Measurements from ENCODE around the gene DCUN1D4.

Gene DCUN1D4

DNA sequence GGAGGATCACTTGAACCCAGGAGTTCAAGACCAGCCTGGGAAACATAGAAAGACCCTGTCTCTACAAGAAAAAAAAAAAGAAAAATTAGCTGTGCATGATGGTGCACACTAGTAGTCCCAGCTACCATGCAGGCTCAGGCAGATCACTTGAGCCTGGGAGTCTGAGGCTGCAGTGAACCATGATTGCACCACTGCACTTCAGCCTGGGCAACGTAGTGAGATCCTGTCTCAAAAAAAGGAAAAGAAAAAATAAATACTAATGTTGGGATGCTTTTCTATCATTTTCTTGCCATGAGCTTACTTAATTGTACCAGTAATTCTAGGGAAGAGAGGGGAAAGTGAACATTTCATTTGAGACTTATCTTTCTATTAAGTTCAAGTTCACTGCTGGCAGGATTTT is 19.8 kb downstream of the DCUN1D4 start:
- H3K9me2 ChIP-seq (replicated peaks; ENCODE audit: control insufficient read depth, low read length), result no peaks in the 10 kb centered on the region
- H3F3A ChIP-seq (ENCODE audit: control insufficient read depth, insufficient read depth), result no peaks in the 10 kb centered on the region
- H3K4me1 ChIP-seq (ENCODE audit: control insufficient read depth, low read length), result no peaks in the 10 kb centered on the region
- H3K4me3 ChIP-seq (ENCODE audit: low read length), result no peak overlapping the region
- H3K36me3 ChIP-seq (ENCODE audit: control insufficient read depth, low read length), result peaks cover 43% of the 10 kb centered on the region
- H3K9me3 ChIP-seq (ENCODE audit: control insufficient read depth, insufficient read depth, low read length), result no peaks in the 10 kb centered on the region
- no peaks in the 10 kb centered on the region for H4K20me1 ChIP-seq (ENCODE audit: control insufficient read depth, insufficient read depth, low read depth, low read length)
- H3K4me2 ChIP-seq (ENCODE audit: low read length), result no peak overlapping the region
- H3K27me3 ChIP-seq (ENCODE audit: control insufficient read depth, low read length), result no peaks in the 10 kb centered on the region
- no peak for TF ChIP-seq EZH2phosphoT487 (IDR thresholded peaks at IDR 0.05; ENCODE audit: borderline replicate concordance, low read length)
- TF ChIP-seq, protein P1, sequence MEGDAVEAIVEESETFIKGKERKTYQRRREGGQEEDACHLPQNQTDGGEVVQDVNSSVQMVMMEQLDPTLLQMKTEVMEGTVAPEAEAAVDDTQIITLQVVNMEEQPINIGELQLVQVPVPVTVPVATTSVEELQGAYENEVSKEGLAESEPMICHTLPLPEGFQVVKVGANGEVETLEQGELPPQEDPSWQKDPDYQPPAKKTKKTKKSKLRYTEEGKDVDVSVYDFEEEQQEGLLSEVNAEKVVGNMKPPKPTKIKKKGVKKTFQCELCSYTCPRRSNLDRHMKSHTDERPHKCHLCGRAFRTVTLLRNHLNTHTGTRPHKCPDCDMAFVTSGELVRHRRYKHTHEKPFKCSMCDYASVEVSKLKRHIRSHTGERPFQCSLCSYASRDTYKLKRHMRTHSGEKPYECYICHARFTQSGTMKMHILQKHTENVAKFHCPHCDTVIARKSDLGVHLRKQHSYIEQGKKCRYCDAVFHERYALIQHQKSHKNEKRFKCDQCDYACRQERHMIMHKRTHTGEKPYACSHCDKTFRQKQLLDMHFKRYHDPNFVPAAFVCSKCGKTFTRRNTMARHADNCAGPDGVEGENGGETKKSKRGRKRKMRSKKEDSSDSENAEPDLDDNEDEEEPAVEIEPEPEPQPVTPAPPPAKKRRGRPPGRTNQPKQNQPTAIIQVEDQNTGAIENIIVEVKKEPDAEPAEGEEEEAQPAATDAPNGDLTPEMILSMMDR (IDR thresholded peaks at IDR 0.05; ENCODE audit: low read depth, low read length, poor library complexity, severe bottlenecking), result no peak
- no peak overlapping the region for H3K27ac ChIP-seq (ENCODE audit: low read depth, low read length)
- H3K79me2 ChIP-seq (ENCODE audit: control insufficient read depth, low read length), result peaks cover 38% of the 10 kb centered on the region

- Histone ChIP-seq H3K27ac (ENCODE audit: low read depth, low read length) (no peak overlapping the region), H3K4me3 (ENCODE audit: low read length) (no peak overlapping the region), H3K79me2 (ENCODE audit: control insufficient read depth, low read length) (peaks cover 10% of the 10 kb centered on the region), H4K20me1 (ENCODE audit: control insufficient read depth, insufficient read depth, low read depth, low read length) (no peaks in the 10 kb centered on the region), H3K4me2 (ENCODE audit: low read length) (no peak overlapping the region), H3F3A (ENCODE audit: control insufficient read depth, insufficient read depth) (peaks cover 4% of the 10 kb centered on the region; the same call in 1 of the 2 replicates), H3K9me2 (replicated peaks; ENCODE audit: control insufficient read depth, low read length) (no peaks in the 10 kb centered on the region), H3K9me3 (ENCODE audit: control insufficient read depth, insufficient read depth, low read length) (no peaks in the 10 kb centered on the region), H3K4me1 (ENCODE audit: control insufficient read depth, low read length) (no peaks in the 10 kb centered on the region), H3K36me3 (ENCODE audit: control insufficient read depth, low read length) (peaks cover 41% of the 10 kb centered on the region), H3K27me3 (ENCODE audit: control insufficient read depth, low read length) (no peaks in the 10 kb centered on the region)
- TF ChIP-seq, protein P1 (IDR thresholded peaks at IDR 0.05; ENCODE audit: low read depth, low read length, poor library complexity, severe bottlenecking), result no peak
- TF ChIP-seq EZH2phosphoT487 (IDR thresholded peaks at IDR 0.05; ENCODE audit: borderline replicate concordance, low read length), result no peak
Observed at GRCh38 chr4:51865717-51866116, 22.8 kb downstream of the DCUN1D4 start.

GRCh38 chr4:51866835-51867234 is 23.9 kb downstream of the DCUN1D4 start:
- TF ChIP-seq, protein P1 (IDR thresholded peaks at IDR 0.05; ENCODE audit: low read depth, low read length, poor library complexity, severe bottlenecking), result no peak
- no peak for TF ChIP-seq EZH2phosphoT487 (IDR thresholded peaks at IDR 0.05; ENCODE audit: borderline replicate concordance, low read length)
- Histone ChIP-seq H3F3A (ENCODE audit: control insufficient read depth, insufficient read depth) (peaks cover 4% of the 10 kb centered on the region; the same call in 1 of the 2 replicates), H3K4me3 (ENCODE audit: low read length) (no peak overlapping the region), H3K79me2 (ENCODE audit: control insufficient read depth, low read length) (peaks cover 4% of the 10 kb centered on the region), H3K36me3 (ENCODE audit: control insufficient read depth, low read length) (peaks cover 47% of the 10 kb centered on the region), H3K27ac (ENCODE audit: low read depth, low read length) (no peak overlapping the region), H3K27me3 (ENCODE audit: control insufficient read depth, low read length) (no peaks in the 10 kb centered on the region), H3K9me3 (ENCODE audit: control insufficient read depth, insufficient read depth, low read length) (no peaks in the 10 kb centered on the region), H3K4me2 (ENCODE audit: low read length) (no peak overlapping the region), H3K9me2 (replicated peaks; ENCODE audit: control insufficient read depth, low read length) (no peaks in the 10 kb centered on the region), H4K20me1 (ENCODE audit: control insufficient read depth, insufficient read depth, low read depth, low read length) (no peaks in the 10 kb centered on the region), H3K4me1 (ENCODE audit: control insufficient read depth, low read length) (no peaks in the 10 kb centered on the region)
